ENCODE measurements around the gene SLX9.

GRCh38 chr21:44982558-44983250 is 42.9 kb downstream of the SLX9 start:
- TF ChIP-seq POLR2AphosphoS5 (IDR thresholded peaks at IDR 0.05; ENCODE audit: low read depth, low read length) (no peak), POLR2A (IDR thresholded peaks at IDR 0.05; ENCODE audit: low read depth, low read length) (no peak), SPI1 (IDR thresholded peaks at IDR 0.05; ENCODE audit: low read depth, low read length) (no peak)
